GM23338 (cell line): ENCODE results near the gene PTPRF. TPM values are rescaled to one million over a fixed set of nuclear protein-coding genes. Genes with fewer than 3 reads are reported as not detected.

Experiments used
- ATAC-seq: fragments of 200-7000 bp; cut with Tn5 transposase; 3 replicates; pipeline ENCODE4 v1.9.1; 2020
- DNase-seq: peaks from one replicate; pipeline ENCODE4 v3.0.0-alpha.2; 2015; ENCODE audit warnings: low spot score
- H2AFZ ChIP-seq: fragments of 200-600 bp; sonication (generic); 2 replicates; pipeline ENCODE4 v1.8.0; 2016; ENCODE audit warnings: antibody characterized with exemption, mild to moderate bottlenecking, moderate library complexity
- H3F3A ChIP-seq: fragments of 200-600 bp; sonication (generic); replicated peaks from 2 replicates; pipeline ENCODE4 v1.8.0; 2017; ENCODE audit warnings: antibody characterized with exemption, mixed run types, low read depth
- H3K27ac ChIP-seq: fragments of 200-600 bp; sonication (generic); 2 replicates; pipeline ENCODE4 v1.6.1; 2016; ENCODE audit warnings: low read depth
- H3K27me3 ChIP-seq: fragments of 200-600 bp; sonication (generic); 2 replicates; pipeline ENCODE4 v1.8.0; 2016; ENCODE audit warnings: mild to moderate bottlenecking, mixed run types, moderate library complexity; ENCODE audit not compliant: insufficient read depth
- H3K36me3 ChIP-seq: fragments of 200-600 bp; sonication (generic); 2 replicates; pipeline ENCODE4 v1.8.0; 2016; ENCODE audit warnings: mild to moderate bottlenecking; ENCODE audit not compliant: insufficient read depth
- H3K4me1 ChIP-seq: fragments of 200-600 bp; sonication (generic); 2 replicates; pipeline ENCODE4 v1.8.0; 2016; ENCODE audit warnings: mild to moderate bottlenecking, moderate library complexity; ENCODE audit not compliant: insufficient read depth
- H3K4me2 ChIP-seq: fragments of 200-600 bp; sonication (generic); 2 replicates; pipeline ENCODE4 v1.7.1; 2017; ENCODE audit warnings: mixed run types
- H3K4me3 ChIP-seq: fragments of 200-600 bp; sonication (generic); 2 replicates; pipeline ENCODE4 v1.6.1; 2016; ENCODE audit warnings: mixed run types
- H3K79me2 ChIP-seq: fragments of 200-600 bp; sonication (generic); replicated peaks from 2 replicates; pipeline ENCODE4 v1.8.0; 2017; ENCODE audit warnings: mild to moderate bottlenecking; ENCODE audit not compliant: insufficient read depth
- H3K9me2 ChIP-seq: fragments of 200-600 bp; sonication (generic); 2 replicates; pipeline ENCODE4 v1.8.0; 2017; ENCODE audit not compliant: insufficient read depth
- H4K20me1 ChIP-seq: fragments of 200-600 bp; sonication (generic); replicated peaks from 2 replicates; pipeline ENCODE4 v1.8.0; 2017; ENCODE audit warnings: mild to moderate bottlenecking; ENCODE audit not compliant: insufficient read depth
- H3K27ac Mint-ChIP-seq: 2 replicates; pipeline ENCODE4 v1.8.0; 2020; ENCODE audit warnings: inconsistent platforms, mild to moderate bottlenecking, moderate library complexity, mixed read lengths
- H3K27me3 Mint-ChIP-seq: 3 replicates; pipeline ENCODE4 v1.8.0; 2022; ENCODE audit warnings: low read depth, mild to moderate bottlenecking, moderate library complexity, mixed read lengths, inconsistent platforms; ENCODE audit not compliant: insufficient read depth, poor library complexity
- H3K36me3 Mint-ChIP-seq: 3 replicates; pipeline ENCODE4 v1.8.0; 2021; ENCODE audit warnings: low read depth, mild to moderate bottlenecking, inconsistent platforms, moderate library complexity, mixed read lengths
- H3K4me1 Mint-ChIP-seq: 3 replicates; pipeline ENCODE4 v1.8.0; 2020; ENCODE audit warnings: mild to moderate bottlenecking, inconsistent platforms, mixed read lengths
- H3K4me3 Mint-ChIP-seq: 3 replicates; pipeline ENCODE4 v1.8.0; 2021; ENCODE audit warnings: moderate library complexity, mild to moderate bottlenecking, inconsistent platforms, mixed read lengths
- H3K9me3 Mint-ChIP-seq: 3 replicates; pipeline ENCODE4 v1.8.0; 2020; ENCODE audit warnings: moderate library complexity, mild to moderate bottlenecking, inconsistent platforms, mixed read lengths
- CREB1 ChIP-seq: fragments of 250-450 bp; sonication (Bioruptor Pico); IDR thresholded peaks from 2 replicates; pipeline ENCODE4 v1.5.0; 2020; ENCODE audit warnings: low read depth, mild to moderate bottlenecking, moderate library complexity
- CTCF ChIP-seq, 2 experiments: fragments of 200-600 bp in 1 of 2; sonication (generic) in 1 of 2; conservative IDR thresholded peaks; 2 replicates each; pipeline versions ENCODE4 v1.5.1 to v1.6.1; 2016 to 2017; ENCODE audit warnings: antibody characterized with exemption in 2 of 2, low read depth in 2 of 2, mild to moderate bottlenecking in 2 of 2, moderate library complexity in 1 of 2
- ETS1 ChIP-seq: IDR thresholded peaks from 2 replicates; pipeline ENCODE4 v1.6.1; 2016; ENCODE audit warnings: antibody characterized with exemption
- EZH2 ChIP-seq: fragments of 200-600 bp; sonication (generic); IDR thresholded peaks from one replicate; pipeline ENCODE4 v1.8.0; 2017; ENCODE audit warnings: antibody characterized with exemption, mild to moderate bottlenecking, low read depth; ENCODE audit not compliant: unreplicated experiment
- EZH2phosphoT487 ChIP-seq: fragments of 200-600 bp; sonication (generic); IDR thresholded peaks from one replicate; pipeline ENCODE4 v1.8.1; 2018; ENCODE audit warnings: antibody characterized with exemption; ENCODE audit not compliant: unreplicated experiment
- NANOG ChIP-seq: IDR thresholded peaks from 2 replicates; pipeline ENCODE4 v1.6.1; 2016; ENCODE audit warnings: antibody characterized with exemption, borderline replicate concordance
- POLR2AphosphoS5 ChIP-seq: IDR thresholded peaks from 2 replicates; pipeline ENCODE4 v1.6.1; 2016; ENCODE audit warnings: antibody characterized with exemption, low read depth
- STAT1 ChIP-seq: IDR thresholded peaks from one replicate; pipeline ENCODE4 v1.6.1; 2016; ENCODE audit warnings: antibody characterized with exemption; ENCODE audit not compliant: unreplicated experiment
- ZNF114 ChIP-seq: fragments of 250-450 bp; sonication (Bioruptor Pico); IDR thresholded peaks from 2 replicates; pipeline ENCODE4 v1.5.0; 2020; ENCODE audit warnings: mild to moderate bottlenecking, moderate library complexity
- ZNF331 ChIP-seq: fragments of 250-450 bp; sonication (Bioruptor Pico); IDR thresholded peaks from 2 replicates; pipeline ENCODE4 v1.5.0; 2020; ENCODE audit warnings: low read depth, mild to moderate bottlenecking, moderate library complexity
- polyA plus RNA-seq: library from polyadenylated mRNA; unstranded; fragments of >200 nt; fragmentation: Nextera tagmentation; extraction: Ambion mirVana; gene quantifications from 2 replicates; pipeline ENCODE4 v1.2.1, GENCODE V29; 2016
- total RNA-seq: library from RNA; depleted of rRNA; stranded (reverse); fragments of >200 nt; shearing (Covaris generic); gene quantifications from 2 replicates; pipeline ENCODE4 v1.2.3, GENCODE V29; 2014

Gene PTPRF
- total and polyA plus RNA-seq, 2 experiments from 2014 or later, result 52.4 to 173 TPM

- DNase-seq (no peak), ATAC-seq (no peak)
- Histone ChIP-seq H2AFZ (no peak overlapping the region), H3K9me2 (no peaks in the 10 kb centered on the region), H3K27ac (no peak overlapping the region), H4K20me1 (peaks cover 6% of the 10 kb centered on the region), H3K4me3 (no peak overlapping the region), H3K79me2 (no peaks in the 10 kb centered on the region), H3K27me3 (no peaks in the 10 kb centered on the region), H3F3A (no peaks in the 10 kb centered on the region), H3K36me3 (no peaks in the 10 kb centered on the region), H3K4me2 (no peak overlapping the region), H3K4me1 (no peaks in the 10 kb centered on the region)
- Mint-ChIP-seq H3K27ac (peak overlapping the region; percentile 81; the same call in 1 of the 2 replicates), H3K4me3 (no peak overlapping the region), H3K27me3 (no peaks in the 10 kb centered on the region), H3K9me3 (no peaks in the 10 kb centered on the region), H3K36me3 (peaks cover 39% of the 10 kb centered on the region), H3K4me1 (0 out of 3 replicates have a peak, but pooled peaks cover 5% of the 10 kb centered on the region)
- TF ChIP-seq POLR2AphosphoS5 (no peak), ZNF114 (CRISPR knock-in tag) (no peak)
These were observed 51.5 kb downstream of the PTPRF start for GRCh38 chr1:43582162-43582566.

GRCh38 chr1:43583058-43583457 lies 52.4 kb downstream of the PTPRF start:
- TF ChIP-seq CREB1 (CRISPR knock-in tag), result no peak
- TF ChIP-seq NANOG, result no peak
- TF ChIP-seq ZNF331 (CRISPR knock-in tag), result no peak
- TF ChIP-seq CTCF (conservative IDR thresholded peaks at IDR 0.05; ENCODE audit: low read depth in 2 of 2), result no peak
- TF ChIP-seq ETS1, result no peak
- TF ChIP-seq ZNF114 (CRISPR knock-in tag), result no peak
- no peak for TF ChIP-seq EZH2phosphoT487
- TF ChIP-seq POLR2AphosphoS5, result no peak
- no peak for TF ChIP-seq EZH2
- TF ChIP-seq STAT1, result no peak
- Mint-ChIP-seq H3K27ac (no peak overlapping the region), H3K4me1 (0 out of 3 replicates have a peak, but pooled peaks cover 5% of the 10 kb centered on the region), H3K36me3 (peaks cover 36% of the 10 kb centered on the region), H3K27me3 (peaks cover 4% of the 10 kb centered on the region), H3K9me3 (no peaks in the 10 kb centered on the region), H3K4me3 (no peak overlapping the region; the same call in 2 of the 3 replicates)
- H3F3A ChIP-seq, result no peaks in the 10 kb centered on the region
- H3K4me3 ChIP-seq, result no peak overlapping the region
- H3K9me2 ChIP-seq, result no peaks in the 10 kb centered on the region
- H4K20me1 ChIP-seq, result peaks cover 6% of the 10 kb centered on the region
- H3K36me3 ChIP-seq, result no peaks in the 10 kb centered on the region
- no peak for ATAC-seq
- H2AFZ ChIP-seq, result no peak overlapping the region
- H3K27ac ChIP-seq, result no peak overlapping the region
- H3K4me2 ChIP-seq, result no peak overlapping the region
- H3K79me2 ChIP-seq, result no peaks in the 10 kb centered on the region
- no peaks in the 10 kb centered on the region for H3K4me1 ChIP-seq
- no peak for DNase-seq
- no peaks in the 10 kb centered on the region for H3K27me3 ChIP-seq
